PC-9 (cell line): Measurements from ENCODE around the gene KLF12. TPM values are rescaled to one million over a fixed set of nuclear protein-coding genes. Genes with fewer than 3 reads are reported as not detected.

Experiments
- BruUV-seq: library from RNA; stranded (reverse); fragments of 400-500 nt; replicated peaks from 2 replicates; lab custom pipeline; 2021; lab: Mats Ljungman, UMichigan
- CTCF ChIA-PET: fragments of 300-600 bp; sonication (Branson Sonifier 250); formaldehyde crosslinking; loops from one replicate; lab custom pipeline; 2022; ENCODE audit warnings: antibody characterized with exemption; lab: Charles Lee
- POLR2A ChIA-PET: fragments of 300-600 bp; sonication (Branson Sonifier 250); formaldehyde crosslinking; loops from one replicate; lab custom pipeline; 2022; ENCODE audit warnings: antibody characterized with exemption; ENCODE audit not compliant: unreplicated experiment; lab: Charles Lee
- DNase-seq, 2 experiments: peaks; one replicate each; pipeline versions ENCODE4 v3.0.0 to v3.0.0-alpha.2; 2015 to 2022; ENCODE audit warnings: mixed read lengths in 1 of 2
- H2AFZ ChIP-seq: fragments of 200-600 bp; sonication (generic); 2 replicates; pipeline ENCODE4 v1.8.1; 2017; ENCODE audit warnings: antibody characterized with exemption
- H3F3A ChIP-seq: fragments of 200-600 bp; sonication (generic); 2 replicates; pipeline ENCODE4 v1.8.1; 2017; ENCODE audit warnings: antibody characterized with exemption, mild to moderate bottlenecking, low read depth; ENCODE audit not compliant: insufficient read depth
- H3K27ac ChIP-seq: fragments of 200-600 bp; sonication (generic); 2 replicates; pipeline ENCODE4 v1.6.1; 2016; ENCODE audit warnings: mixed run types
- H3K27me3 ChIP-seq: fragments of 200-600 bp; sonication (generic); 2 replicates; pipeline ENCODE4 v1.6.1; 2016; ENCODE audit warnings: low read depth, mixed run types; ENCODE audit not compliant: insufficient read depth
- H3K36me3 ChIP-seq: fragments of 200-600 bp; sonication (generic); 2 replicates; pipeline ENCODE4 v1.6.1; 2016; ENCODE audit warnings: low read depth, mixed run types
- H3K4me1 ChIP-seq: fragments of 200-600 bp; sonication (generic); replicated peaks from 2 replicates; pipeline ENCODE4 v1.6.1; 2016; ENCODE audit warnings: mixed run types; ENCODE audit not compliant: insufficient read depth
- H3K4me2 ChIP-seq: fragments of 200-600 bp; sonication (generic); 2 replicates; pipeline ENCODE4 v1.6.1; 2017; ENCODE audit warnings: mixed run types
- H3K4me3 ChIP-seq: fragments of 200-600 bp; sonication (generic); 2 replicates; pipeline ENCODE4 v1.6.1; 2016; ENCODE audit warnings: mixed run types
- H3K79me2 ChIP-seq: fragments of 200-600 bp; sonication (generic); 2 replicates; pipeline ENCODE4 v1.6.1; 2017; ENCODE audit warnings: low read depth, mixed run types
- H3K9me2 ChIP-seq: fragments of 200-600 bp; sonication (generic); 2 replicates; pipeline ENCODE4 v1.8.1; 2017; ENCODE audit warnings: mild to moderate bottlenecking; ENCODE audit not compliant: insufficient read depth
- H3K9me3 ChIP-seq: fragments of 200-600 bp; sonication (generic); 2 replicates; pipeline ENCODE4 v1.8.1; 2016; ENCODE audit warnings: low read depth; ENCODE audit not compliant: insufficient read depth
- H4K20me1 ChIP-seq: fragments of 200-600 bp; sonication (generic); 2 replicates; pipeline ENCODE4 v1.8.1; 2017; ENCODE audit not compliant: insufficient read depth
- CTCF ChIP-seq: fragments of 200-600 bp; sonication (generic); conservative IDR thresholded peaks from 2 replicates; pipeline ENCODE4 v1.6.1; 2017; ENCODE audit warnings: mixed run types, antibody characterized with exemption, mild to moderate bottlenecking, moderate library complexity
- EZH2 ChIP-seq: fragments of 200-600 bp; sonication (generic); IDR thresholded peaks from 2 replicates; pipeline ENCODE4 v1.8.0; 2017; ENCODE audit warnings: antibody characterized with exemption, low read depth
- intact Hi-C: fragments of 100-400 bp; cut with micrococcal nuclease; formaldehyde crosslinking; loops from one replicate; pipeline ENCODE4 v1.10.0; 2022; ENCODE audit not compliant: unreplicated experiment
- total RNA-seq: library from RNA; stranded (reverse); gene quantifications from 2 replicates; pipeline ENCODE4 v1.2.3, GENCODE V29; 2021

Gene KLF12
- total RNA-seq, 1 experiment from 2014 or later = 10.3 TPM

GRCh38 chr13:74090869-74091605, 43.2 kb downstream of the KLF12 start:
- H3F3A ChIP-seq = no peaks in the 10 kb centered on the region
- intact Hi-C loops = no loop called here
- H3K9me2 ChIP-seq = no peaks in the 10 kb centered on the region
- H3K27ac ChIP-seq = no peak overlapping the region
- H3K4me2 ChIP-seq = no peak overlapping the region
- no peaks in the 10 kb centered on the region for H3K27me3 ChIP-seq
- TF ChIP-seq EZH2 (no peak), CTCF (no peak)
- ChIA-PET CTCF (no interaction called here), POLR2A (interaction anchor here (0.6 kb wide), 1 partner anchor 37 kb away, joined by 3 read pairs; no protein-coding TSS in a partner anchor)
- no peaks in the 10 kb centered on the region for H3K4me1 ChIP-seq
- no peak overlapping the region for H3K4me3 ChIP-seq
- no peaks in the 10 kb centered on the region for H3K36me3 ChIP-seq
- no peak overlapping the region for H2AFZ ChIP-seq
- H3K79me2 ChIP-seq = no peaks in the 10 kb centered on the region
- no peaks in the 10 kb centered on the region for H4K20me1 ChIP-seq
- no peak for DNase-seq
- no TSS peak for BruUV-seq
- no peaks in the 10 kb centered on the region for H3K9me3 ChIP-seq

GRCh38 chr13:74090397-74090796, 43.8 kb downstream of the KLF12 start:
- no TSS peak for BruUV-seq
- TF ChIP-seq CTCF (no peak), EZH2 (no peak)
- intact Hi-C loops = no loop called here
- Histone ChIP-seq H3K9me3 (no peaks in the 10 kb centered on the region), H3K27ac (no peak overlapping the region), H4K20me1 (no peaks in the 10 kb centered on the region), H3K4me3 (no peak overlapping the region), H3K27me3 (no peaks in the 10 kb centered on the region), H3K4me2 (no peak overlapping the region), H3K36me3 (no peaks in the 10 kb centered on the region), H3K4me1 (no peaks in the 10 kb centered on the region), H3K79me2 (no peaks in the 10 kb centered on the region), H2AFZ (no peak overlapping the region), H3K9me2 (no peaks in the 10 kb centered on the region), H3F3A (no peaks in the 10 kb centered on the region)
- CTCF ChIA-PET = no interaction called here
- no peak for DNase-seq
- POLR2A ChIA-PET = no interaction called here

- ChIA-PET POLR2A (no interaction called here), CTCF (no interaction called here)
- Histone ChIP-seq H4K20me1 (no peaks in the 10 kb centered on the region), H3K36me3 (no peaks in the 10 kb centered on the region), H3K9me3 (no peaks in the 10 kb centered on the region), H3K4me2 (no peak overlapping the region), H3K4me3 (no peak overlapping the region), H3K4me1 (no peaks in the 10 kb centered on the region), H3K79me2 (no peaks in the 10 kb centered on the region), H3K27ac (no peak overlapping the region), H3K9me2 (no peaks in the 10 kb centered on the region), H3F3A (no peaks in the 10 kb centered on the region), H3K27me3 (no peaks in the 10 kb centered on the region), H2AFZ (no peak overlapping the region)
- TF ChIP-seq EZH2 = no peak
- no peak for TF ChIP-seq CTCF
- intact Hi-C loops = no loop called here
- DNase-seq = no peak
- BruUV-seq = no TSS peak
These were observed 46.8 kb downstream of the KLF12 start for GRCh38 chr13:74087357-74087756.
